Prostate gland (tissue), 2 donors: Measurements from ENCODE around the gene ABL1.

Experiments used
- POLR2A ChIP-seq: fragments of 450-650 bp; IDR thresholded peaks from one replicate; pipeline ENCODE4 v1.6.1; 2016; ENCODE audit warnings: antibody characterized with exemption, mild to moderate bottlenecking
- POLR2AphosphoS5 ChIP-seq: sonication (generic); formaldehyde crosslinking; IDR thresholded peaks from one replicate; pipeline ENCODE4 v1.6.1; 2017; ENCODE audit warnings: antibody characterized with exemption
- TF ChIP-seq, protein P1 (sequence below), 4 experiments: fragments of 200-600 bp in 2 of 4; fragments of 450-650 bp in 2 of 4; sonication (generic) in 2 of 4; IDR thresholded peaks; 1 replicate in 3 of 4; 2 replicates in 1 of 4; pipeline ENCODE4 v1.5.1; 2016 to 2019; ENCODE audit warnings: antibody characterized with exemption in 4 of 4, mild to moderate bottlenecking in 2 of 4, moderate library complexity in 2 of 4

DNA sequence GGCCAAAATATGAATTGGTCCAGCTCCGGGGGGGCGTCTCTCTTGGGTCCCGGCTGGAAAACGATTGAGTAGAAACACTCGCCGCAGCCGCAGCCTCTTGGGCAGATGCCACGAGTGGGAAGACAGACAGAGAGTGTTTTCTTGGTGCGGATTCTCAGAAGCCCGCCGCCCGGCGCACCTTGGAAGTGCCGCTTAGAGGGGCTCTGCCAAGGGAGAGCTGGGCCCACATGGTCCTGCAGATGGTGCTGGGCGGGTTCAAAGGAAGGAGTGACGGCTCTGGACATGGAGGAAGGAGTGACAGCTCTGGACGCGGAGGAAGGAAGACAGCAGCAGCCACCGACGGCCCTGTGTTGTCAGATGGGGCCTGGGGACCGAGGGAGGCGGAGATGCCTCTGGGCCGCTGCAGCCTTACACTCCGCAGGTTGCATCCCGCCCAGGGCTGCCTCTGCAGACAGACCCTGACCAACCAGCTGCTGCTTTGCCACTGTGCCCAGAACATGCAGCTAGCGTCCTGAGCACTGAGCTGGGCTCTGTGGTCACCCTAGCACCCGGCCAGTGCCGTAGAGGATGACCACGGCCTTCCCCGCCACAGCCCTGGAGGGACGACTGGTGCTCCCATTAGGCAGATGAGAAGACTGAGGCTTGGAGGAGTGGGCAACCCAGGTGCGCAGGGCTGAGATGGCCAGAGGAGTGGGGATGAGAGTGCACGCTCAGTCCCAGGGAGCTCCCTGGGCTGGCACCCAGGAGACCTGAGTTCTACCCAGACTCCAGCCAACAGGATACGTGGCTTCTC, 82.3 kb downstream of the ABL1 start:
- TF ChIP-seq, protein P1, sequence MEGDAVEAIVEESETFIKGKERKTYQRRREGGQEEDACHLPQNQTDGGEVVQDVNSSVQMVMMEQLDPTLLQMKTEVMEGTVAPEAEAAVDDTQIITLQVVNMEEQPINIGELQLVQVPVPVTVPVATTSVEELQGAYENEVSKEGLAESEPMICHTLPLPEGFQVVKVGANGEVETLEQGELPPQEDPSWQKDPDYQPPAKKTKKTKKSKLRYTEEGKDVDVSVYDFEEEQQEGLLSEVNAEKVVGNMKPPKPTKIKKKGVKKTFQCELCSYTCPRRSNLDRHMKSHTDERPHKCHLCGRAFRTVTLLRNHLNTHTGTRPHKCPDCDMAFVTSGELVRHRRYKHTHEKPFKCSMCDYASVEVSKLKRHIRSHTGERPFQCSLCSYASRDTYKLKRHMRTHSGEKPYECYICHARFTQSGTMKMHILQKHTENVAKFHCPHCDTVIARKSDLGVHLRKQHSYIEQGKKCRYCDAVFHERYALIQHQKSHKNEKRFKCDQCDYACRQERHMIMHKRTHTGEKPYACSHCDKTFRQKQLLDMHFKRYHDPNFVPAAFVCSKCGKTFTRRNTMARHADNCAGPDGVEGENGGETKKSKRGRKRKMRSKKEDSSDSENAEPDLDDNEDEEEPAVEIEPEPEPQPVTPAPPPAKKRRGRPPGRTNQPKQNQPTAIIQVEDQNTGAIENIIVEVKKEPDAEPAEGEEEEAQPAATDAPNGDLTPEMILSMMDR (IDR thresholded peaks at IDR 0.05) = no peak
- TF ChIP-seq POLR2A (no peak), POLR2AphosphoS5 (no peak)
